ENCODE measurements around the gene PLIN4. TPM values are rescaled to one million over a fixed set of nuclear protein-coding genes. Genes with fewer than 3 reads are reported as not detected.
A peak's percentile ranks its signal among the peaks of the same experiment; 100 is the strongest.

PLIN4 gene
- total RNA-seq, 1 donor: 0.43 TPM

DNA sequence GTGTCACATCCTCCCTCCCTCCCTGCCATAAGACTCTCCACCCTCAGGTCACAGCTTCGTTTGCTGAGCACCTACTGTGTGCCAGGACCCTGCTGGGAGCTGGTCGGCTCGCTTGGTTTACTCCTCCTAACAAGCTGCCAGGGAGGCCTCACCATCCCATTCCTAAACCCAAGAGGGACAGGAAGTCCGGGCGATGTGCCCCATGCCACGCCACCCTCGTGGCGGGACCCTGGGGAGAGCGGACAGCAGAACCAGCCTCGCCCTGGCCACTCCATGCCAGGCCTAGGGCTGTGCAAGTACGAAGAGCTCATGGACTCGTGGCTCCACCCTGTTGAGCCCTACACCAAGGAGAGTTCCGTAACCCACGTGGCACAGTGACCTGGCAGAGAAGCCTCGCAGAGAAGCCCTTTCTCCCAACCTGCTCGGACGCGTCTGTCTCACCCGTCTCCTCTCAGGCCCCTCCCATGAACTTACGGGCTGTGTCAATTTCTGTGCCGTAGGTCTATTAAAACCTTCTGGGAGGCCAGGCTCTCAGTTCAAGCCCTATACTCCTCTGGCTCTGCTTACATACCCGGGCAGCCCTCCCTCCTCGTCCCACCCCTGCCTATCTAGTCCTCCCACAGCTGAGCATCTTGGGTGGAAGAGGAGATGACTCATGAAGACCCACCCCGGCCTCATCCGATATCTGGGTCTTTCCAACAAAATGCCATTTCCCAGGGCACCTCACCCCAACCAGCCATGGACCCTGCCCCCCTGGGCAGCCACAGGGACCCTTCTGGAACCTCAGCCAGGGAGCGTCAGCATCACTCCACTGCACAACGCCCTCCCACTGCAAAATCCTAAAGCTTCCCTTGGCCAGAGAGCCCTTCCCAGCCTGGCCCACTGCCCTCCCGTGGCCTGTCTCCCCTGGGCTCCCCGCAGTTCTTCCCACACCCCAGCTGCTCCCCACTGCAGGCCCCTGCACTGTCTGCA lies 63.3 kb downstream of the PLIN4 start:
- TF ChIP-seq, protein P1, sequence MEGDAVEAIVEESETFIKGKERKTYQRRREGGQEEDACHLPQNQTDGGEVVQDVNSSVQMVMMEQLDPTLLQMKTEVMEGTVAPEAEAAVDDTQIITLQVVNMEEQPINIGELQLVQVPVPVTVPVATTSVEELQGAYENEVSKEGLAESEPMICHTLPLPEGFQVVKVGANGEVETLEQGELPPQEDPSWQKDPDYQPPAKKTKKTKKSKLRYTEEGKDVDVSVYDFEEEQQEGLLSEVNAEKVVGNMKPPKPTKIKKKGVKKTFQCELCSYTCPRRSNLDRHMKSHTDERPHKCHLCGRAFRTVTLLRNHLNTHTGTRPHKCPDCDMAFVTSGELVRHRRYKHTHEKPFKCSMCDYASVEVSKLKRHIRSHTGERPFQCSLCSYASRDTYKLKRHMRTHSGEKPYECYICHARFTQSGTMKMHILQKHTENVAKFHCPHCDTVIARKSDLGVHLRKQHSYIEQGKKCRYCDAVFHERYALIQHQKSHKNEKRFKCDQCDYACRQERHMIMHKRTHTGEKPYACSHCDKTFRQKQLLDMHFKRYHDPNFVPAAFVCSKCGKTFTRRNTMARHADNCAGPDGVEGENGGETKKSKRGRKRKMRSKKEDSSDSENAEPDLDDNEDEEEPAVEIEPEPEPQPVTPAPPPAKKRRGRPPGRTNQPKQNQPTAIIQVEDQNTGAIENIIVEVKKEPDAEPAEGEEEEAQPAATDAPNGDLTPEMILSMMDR (IDR thresholded peaks at IDR 0.05; ENCODE audit: insufficient read depth, low read depth, low read length): no peak
- DNase-seq (ENCODE audit: low read depth): peak; percentile 89
- H3K4me3 ChIP-seq (ENCODE audit: low read depth, low read length): peak overlapping the region; percentile 72

DNA sequence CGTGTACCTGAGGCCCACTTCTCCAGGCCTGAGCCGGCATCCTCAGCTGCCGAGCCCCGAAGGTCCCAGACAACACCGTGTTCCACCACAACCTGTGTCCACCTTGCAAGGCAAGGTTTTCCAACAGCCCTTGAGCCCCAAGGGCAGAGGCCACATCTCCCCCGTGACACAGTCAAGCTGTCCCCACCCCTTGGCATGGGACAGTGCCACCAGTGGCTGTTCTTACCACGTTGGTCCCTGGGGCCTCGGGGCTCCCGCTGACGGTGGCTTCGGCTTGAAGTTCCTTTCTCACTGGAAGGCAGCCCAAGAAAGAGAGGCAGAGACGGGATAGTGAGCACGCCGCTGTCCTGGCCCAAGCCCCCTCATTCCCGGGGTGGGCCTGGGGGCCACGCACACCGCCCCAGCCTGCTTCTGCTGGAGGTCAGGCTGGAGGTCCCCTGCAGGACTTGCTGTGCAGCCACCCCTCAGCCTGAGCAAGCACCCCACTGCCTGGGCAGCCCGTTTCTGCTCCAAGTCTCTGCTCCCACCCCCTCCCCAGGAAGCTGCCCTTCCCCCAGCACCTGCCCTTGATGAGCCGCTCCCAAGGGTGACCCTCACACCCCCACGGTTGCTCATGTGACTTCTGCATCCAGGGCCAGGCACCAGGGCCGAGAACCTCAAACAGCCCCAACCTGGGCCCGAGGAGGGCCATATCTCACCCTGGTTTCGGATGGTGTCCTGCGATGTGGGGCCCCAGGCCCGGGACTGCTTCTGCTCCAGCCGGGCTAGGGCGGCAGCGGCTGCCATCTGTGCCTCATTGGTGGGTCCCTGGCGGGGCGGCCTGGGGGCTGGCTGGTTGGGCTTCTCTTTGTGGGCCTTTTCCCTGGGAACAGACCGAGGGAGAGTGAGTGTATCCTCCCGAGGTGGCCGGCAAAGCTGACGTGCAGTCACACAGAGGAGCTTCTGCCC lies 64.8 kb downstream of the PLIN4 start:
- H3K4me3 ChIP-seq (ENCODE audit: low read depth, low read length): no peak overlapping the region
- no peak for DNase-seq (ENCODE audit: low read depth)
- TF ChIP-seq, protein P1 (IDR thresholded peaks at IDR 0.05; ENCODE audit: insufficient read depth, low read depth, low read length): no peak

DNA sequence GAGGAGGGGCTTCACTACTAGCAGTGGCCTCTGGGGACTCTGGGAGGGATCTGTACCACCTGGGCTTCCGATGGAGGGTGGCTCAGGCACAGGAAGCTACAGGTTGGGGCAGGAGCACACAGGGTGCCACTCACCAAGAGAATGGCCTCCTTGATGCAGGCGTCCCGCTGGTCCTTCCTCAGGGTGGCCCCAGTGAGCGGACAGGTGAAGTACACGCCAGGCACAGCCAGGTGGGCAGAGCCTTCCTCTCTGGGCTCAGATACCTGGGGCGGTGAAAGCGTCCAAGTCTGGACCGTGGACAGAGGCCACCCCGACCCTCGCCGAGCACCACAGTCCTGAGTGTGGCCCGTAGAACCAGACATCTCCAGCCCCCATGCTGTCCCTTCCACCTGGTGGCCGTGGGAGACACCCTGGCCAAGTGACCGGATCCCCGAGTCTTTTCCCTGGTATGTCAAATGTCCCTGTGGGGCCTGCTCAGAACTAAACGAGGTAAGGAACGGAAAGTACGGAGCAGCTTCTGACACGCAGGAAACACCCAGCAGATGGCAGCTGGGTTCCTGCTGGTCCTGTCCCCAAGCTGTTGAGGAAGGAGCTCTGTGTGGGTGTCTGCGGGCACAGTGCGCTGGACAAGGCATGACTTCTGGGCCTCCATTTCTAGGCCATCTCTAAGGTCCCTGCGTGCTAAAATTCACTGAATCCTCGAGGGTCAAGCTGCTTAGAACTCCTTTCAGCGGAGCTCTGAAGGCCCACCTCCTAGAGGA lies 65.9 kb downstream of the PLIN4 start:
- TF ChIP-seq, protein P1 (IDR thresholded peaks at IDR 0.05; ENCODE audit: insufficient read depth, low read depth, low read length): no peak
- DNase-seq (ENCODE audit: low read depth): no peak
- H3K4me3 ChIP-seq (ENCODE audit: low read depth, low read length): no peak overlapping the region

Other genes with a start within 250 kb of the PLIN4 start
- not detected in 2 replicates for gene SHD, start 239.2 kb downstream of the PLIN4 start, total RNA-seq
- not detected in 2 replicates for gene TMIGD2, start 216.1 kb downstream of the PLIN4 start, total RNA-seq
- 8.6 and 9.3 TPM in 2 replicates for gene FSD1, start 213.9 kb downstream of the PLIN4 start, total RNA-seq
- 9.9 and 10.6 TPM in 2 replicates for gene STAP2, start 179.7 kb downstream of the PLIN4 start, total RNA-seq
- gene MPND, start 174.9 kb downstream of the PLIN4 start, total RNA-seq: 4.3 and 8.1 TPM in 2 replicates
- 65.2 and 72.5 TPM in 2 replicates for gene SH3GL1, start 117.9 kb downstream of the PLIN4 start, total RNA-seq
- gene CHAF1A, start 115.8 kb downstream of the PLIN4 start, total RNA-seq: 9.9 and 11.6 TPM in 2 replicates
- gene UBXN6, start 60.7 kb downstream of the PLIN4 start, total RNA-seq: 104 and 117 TPM in 2 replicates
- gene HDGFL2, start 46.2 kb downstream of the PLIN4 start, total RNA-seq: 60.9 and 62.2 TPM in 2 replicates
- not detected in 2 replicates for gene PLIN5, start 16.7 kb upstream of the PLIN4 start, total RNA-seq
- gene LRG1, start 21.6 kb upstream of the PLIN4 start, total RNA-seq: not detected in 2 replicates
- under 0.01 TPM in 2 replicates for gene SEMA6B, start 41.2 kb upstream of the PLIN4 start, total RNA-seq
- gene TNFAIP8L1, start 121.0 kb upstream of the PLIN4 start, total RNA-seq: 4.2 and 4.3 TPM in 2 replicates
- 179 and 205 TPM in 2 replicates for gene MYDGF, start 151.9 kb upstream of the PLIN4 start, total RNA-seq
- 30.7 and 47.0 TPM in 2 replicates for gene DPP9, start 205.4 kb upstream of the PLIN4 start, total RNA-seq

Measured in fibroblast of villous mesenchyme (primary cell).